ENCODE measurements around the gene MRPL50. TPM values are rescaled to one million over a fixed set of nuclear protein-coding genes. Genes with fewer than 3 reads are reported as not detected.

Gene MRPL50
- total RNA-seq, 2 donors from 2014 or later: 6.6 TPM

DNA sequence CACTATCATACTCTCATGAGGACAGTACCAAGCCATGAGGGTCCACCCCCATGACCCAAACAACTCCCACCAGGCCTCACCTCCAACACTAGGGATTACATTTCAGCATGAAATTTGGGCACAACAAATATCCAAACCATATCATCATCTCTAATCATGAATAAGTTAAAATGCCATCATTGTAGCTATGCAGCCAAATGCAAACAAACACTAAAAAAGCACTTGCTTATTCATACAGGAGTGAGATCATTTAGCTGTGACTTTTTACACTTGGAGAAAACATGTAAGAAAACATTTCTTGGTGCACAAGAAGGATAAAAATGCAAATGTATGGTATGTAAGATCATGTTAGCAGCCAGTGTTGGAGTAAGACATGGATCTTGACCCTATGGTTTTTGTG, 37.8 kb downstream of the MRPL50 start:
- Mint-ChIP-seq H3K36me3 (ENCODE audit: low read depth) (no peaks in the 10 kb centered on the region), H3K27me3 (no peaks in the 10 kb centered on the region), H3K27ac (no peak overlapping the region), H3K4me1 (no peaks in the 10 kb centered on the region), H3K4me3 (no peak overlapping the region)
- ATAC-seq (no peak), DNase-seq (no peak)
- no peaks in the 10 kb centered on the region for H3K9me3 ChIP-seq (ENCODE audit: control insufficient read depth, low read length, poor library complexity, severe bottlenecking)

DNA sequence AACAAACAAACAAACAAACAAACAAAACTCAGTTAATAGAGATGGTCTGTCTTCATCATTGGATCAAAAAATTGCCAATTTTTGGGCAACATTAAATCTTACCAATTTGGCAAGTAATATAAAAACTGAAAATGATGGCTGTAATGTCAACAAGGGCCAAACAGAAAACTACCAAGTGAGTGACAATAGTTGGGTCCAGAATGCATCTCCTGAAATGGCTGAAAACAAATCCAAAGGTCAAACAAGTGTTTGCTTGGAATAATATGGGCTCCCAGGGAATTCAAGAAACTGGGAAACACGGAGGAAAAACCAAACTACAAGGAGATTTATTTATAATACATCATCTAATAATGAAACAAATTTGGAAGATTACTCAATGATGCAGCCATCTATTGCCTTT, 38.7 kb downstream of the MRPL50 start:
- H3K27ac Mint-ChIP-seq: no peak overlapping the region
- H3K4me3 Mint-ChIP-seq: no peak overlapping the region
- H3K27me3 Mint-ChIP-seq: no peaks in the 10 kb centered on the region
- H3K36me3 Mint-ChIP-seq (ENCODE audit: low read depth): no peaks in the 10 kb centered on the region
- ATAC-seq (no peak), DNase-seq (no peak)
- H3K4me1 Mint-ChIP-seq: no peaks in the 10 kb centered on the region
- H3K9me3 ChIP-seq (ENCODE audit: control insufficient read depth, low read length, poor library complexity, severe bottlenecking): no peaks in the 10 kb centered on the region

DNA sequence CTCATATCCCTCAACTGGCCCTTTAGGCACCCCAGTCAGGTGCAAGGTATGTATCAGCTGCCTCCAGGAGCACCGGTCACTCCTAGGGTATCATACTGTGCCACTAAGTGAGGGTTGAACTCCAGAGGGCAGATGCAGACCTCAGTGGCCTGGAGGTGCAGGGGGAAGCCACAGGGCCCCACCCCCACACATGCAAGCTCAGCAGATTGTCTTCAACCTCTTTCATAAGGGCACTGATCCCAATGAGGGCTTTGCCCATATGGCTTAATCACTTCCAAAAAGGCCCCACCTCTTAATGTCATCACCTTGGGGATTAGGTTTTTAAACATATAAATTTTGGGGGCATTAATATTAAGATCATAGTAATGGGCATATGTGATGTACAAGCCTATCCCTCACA, 41.8 kb downstream of the MRPL50 start:
- H3K4me1 Mint-ChIP-seq: no peaks in the 10 kb centered on the region
- H3K9me3 ChIP-seq (ENCODE audit: control insufficient read depth, low read length, poor library complexity, severe bottlenecking): no peaks in the 10 kb centered on the region
- no peaks in the 10 kb centered on the region for H3K36me3 Mint-ChIP-seq (ENCODE audit: low read depth)
- ATAC-seq (no peak), DNase-seq (no peak)
- H3K27ac Mint-ChIP-seq: no peak overlapping the region
- H3K27me3 Mint-ChIP-seq: peaks cover 12% of the 10 kb centered on the region
- H3K4me3 Mint-ChIP-seq: no peak overlapping the region

DNA sequence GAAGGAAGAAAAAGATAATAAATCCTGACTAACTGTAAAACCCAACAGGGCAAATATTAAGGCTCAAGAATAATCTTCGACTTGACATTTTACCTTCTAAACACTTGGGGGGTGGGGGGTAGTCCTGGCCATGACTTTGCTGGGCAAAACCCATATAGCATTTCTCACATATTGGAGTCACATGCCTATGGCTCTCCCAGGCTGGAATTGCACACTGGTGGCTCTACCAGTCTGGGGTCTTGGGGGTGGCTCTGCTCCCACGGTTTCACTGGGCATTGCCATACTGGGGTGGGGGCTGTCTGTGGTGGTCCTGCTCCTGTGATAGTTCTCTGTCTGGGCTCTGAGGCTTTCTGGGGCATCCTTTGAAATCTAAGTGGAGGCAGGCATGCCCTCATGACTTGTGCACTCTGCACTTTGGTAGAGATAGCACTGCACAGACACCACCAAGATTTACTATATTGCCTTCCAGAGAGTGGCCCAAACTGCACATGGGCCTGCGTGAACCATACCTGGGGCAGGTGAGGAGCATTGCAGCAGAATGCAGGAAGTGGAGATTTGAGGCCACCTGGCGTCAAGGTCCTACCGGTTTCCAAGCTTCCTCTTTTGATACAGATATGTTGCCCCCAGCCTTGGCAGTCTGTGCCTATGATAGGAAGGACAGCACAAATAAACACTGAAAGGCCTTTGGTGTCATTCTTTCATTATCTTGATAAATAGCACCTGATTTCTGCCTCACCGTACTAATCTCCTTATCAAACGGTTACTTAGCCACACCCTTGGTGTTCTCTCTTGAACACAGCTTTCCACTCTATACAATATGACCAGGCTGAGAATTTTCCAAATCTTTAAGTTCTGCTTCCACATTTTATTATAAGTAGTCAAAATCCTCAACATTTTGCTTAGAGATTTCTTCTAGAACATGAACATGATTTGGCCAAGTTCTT, 43.4 kb downstream of the MRPL50 start:
- Mint-ChIP-seq H3K27me3 (peaks cover 12% of the 10 kb centered on the region), H3K27ac (no peak overlapping the region), H3K4me1 (no peaks in the 10 kb centered on the region), H3K4me3 (no peak overlapping the region), H3K36me3 (ENCODE audit: low read depth) (no peaks in the 10 kb centered on the region)
- ATAC-seq (no peak), DNase-seq (no peak)
- no peaks in the 10 kb centered on the region for H3K9me3 ChIP-seq (ENCODE audit: control insufficient read depth, low read length, poor library complexity, severe bottlenecking)

DNA sequence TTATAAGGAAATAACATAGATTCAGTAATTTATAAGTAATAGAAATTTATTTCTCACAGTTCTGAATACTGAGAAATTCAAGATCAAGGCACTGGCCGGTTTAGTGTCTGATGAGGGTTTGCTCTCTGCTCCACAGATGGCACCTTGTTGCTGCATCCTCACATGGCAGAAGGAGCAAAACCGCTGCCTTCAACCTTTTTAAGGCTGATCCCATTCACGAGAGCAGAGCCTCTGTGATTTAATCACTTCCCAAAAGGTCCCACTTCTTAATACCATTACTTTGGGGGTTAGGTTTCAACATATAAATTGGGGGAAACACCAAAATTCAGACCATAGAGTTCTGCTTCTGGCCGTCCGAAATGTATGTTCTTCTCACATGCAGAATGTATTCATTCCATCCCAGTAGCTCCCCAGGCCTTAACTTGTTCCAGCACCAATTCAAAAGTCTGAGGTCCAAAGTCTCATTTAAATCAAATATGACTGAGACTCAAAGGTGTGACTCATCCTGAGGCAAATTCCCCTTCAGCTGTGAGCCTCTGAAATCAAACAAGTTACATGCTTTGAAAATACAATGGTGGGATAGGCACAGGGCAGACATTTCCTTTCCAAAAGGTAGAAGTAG, 44.2 kb downstream of the MRPL50 start:
- no peak for ATAC-seq
- H3K4me3 Mint-ChIP-seq: no peak overlapping the region
- no peaks in the 10 kb centered on the region for H3K4me1 Mint-ChIP-seq
- H3K27ac Mint-ChIP-seq: no peak overlapping the region
- H3K27me3 Mint-ChIP-seq: peaks cover 12% of the 10 kb centered on the region
- H3K9me3 ChIP-seq (ENCODE audit: control insufficient read depth, low read length, poor library complexity, severe bottlenecking): no peaks in the 10 kb centered on the region
- no peak for DNase-seq
- H3K36me3 Mint-ChIP-seq (ENCODE audit: low read depth): no peaks in the 10 kb centered on the region

DNA sequence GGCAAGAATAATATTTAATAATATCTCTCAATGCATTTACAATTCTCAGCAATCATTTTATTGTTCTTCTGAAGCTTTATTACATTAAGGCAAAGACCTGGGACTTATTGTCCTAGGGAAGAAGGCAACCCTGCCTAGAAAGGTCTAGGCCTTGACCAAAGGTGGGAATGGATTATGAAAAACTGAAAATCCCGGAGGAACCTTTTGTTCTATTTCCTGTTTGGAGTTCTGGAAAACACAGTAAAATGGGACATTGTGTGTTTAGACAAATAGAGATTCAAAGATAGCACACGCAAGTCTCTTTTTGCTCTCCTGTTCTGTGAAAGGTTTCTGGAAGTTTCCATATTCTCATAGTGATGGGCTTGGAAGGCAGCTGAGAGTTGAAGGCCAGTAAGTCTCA, 44.7 kb downstream of the MRPL50 start:
- no peak for ATAC-seq
- DNase-seq: no peak
- no peaks in the 10 kb centered on the region for H3K4me1 Mint-ChIP-seq
- H3K4me3 Mint-ChIP-seq: no peak overlapping the region
- no peak overlapping the region for H3K27ac Mint-ChIP-seq
- H3K36me3 Mint-ChIP-seq (ENCODE audit: low read depth): no peaks in the 10 kb centered on the region
- peaks cover 12% of the 10 kb centered on the region for H3K27me3 Mint-ChIP-seq
- no peaks in the 10 kb centered on the region for H3K9me3 ChIP-seq (ENCODE audit: control insufficient read depth, low read length, poor library complexity, severe bottlenecking)

DNA sequence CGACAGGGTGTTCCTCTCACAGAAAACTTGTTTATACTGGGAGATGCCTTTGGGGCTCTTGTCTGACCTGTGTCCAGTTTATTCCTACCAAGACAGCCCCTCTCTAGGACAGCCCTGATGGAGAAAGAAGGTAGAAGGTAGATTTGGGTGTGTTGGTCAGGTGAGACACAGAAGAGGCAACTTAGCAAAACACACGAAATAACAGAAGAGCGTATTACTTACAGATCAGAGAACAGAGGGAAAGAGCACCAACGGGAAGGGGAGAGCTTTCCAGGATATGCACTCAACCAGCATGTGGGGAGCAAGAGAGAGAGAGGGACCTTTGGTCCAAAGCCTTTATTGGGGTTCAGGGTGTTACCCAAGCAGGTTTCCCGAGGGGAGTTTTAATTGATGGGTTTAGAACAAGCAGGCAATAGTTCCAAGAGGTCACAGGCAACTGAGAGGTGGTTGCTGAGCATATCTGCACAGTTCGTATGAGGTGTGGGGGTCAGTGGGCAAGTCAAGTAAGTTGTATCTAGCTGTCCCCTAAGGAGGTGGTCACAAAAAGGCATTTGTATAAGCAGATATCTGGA, 45.4 kb downstream of the MRPL50 start:
- H3K4me1 Mint-ChIP-seq: no peaks in the 10 kb centered on the region
- peaks cover 13% of the 10 kb centered on the region for H3K27me3 Mint-ChIP-seq
- no peaks in the 10 kb centered on the region for H3K9me3 ChIP-seq (ENCODE audit: control insufficient read depth, low read length, poor library complexity, severe bottlenecking)
- H3K27ac Mint-ChIP-seq: no peak overlapping the region
- no peak for DNase-seq
- no peak overlapping the region for H3K4me3 Mint-ChIP-seq
- ATAC-seq: no peak
- H3K36me3 Mint-ChIP-seq (ENCODE audit: low read depth): no peaks in the 10 kb centered on the region

DNA sequence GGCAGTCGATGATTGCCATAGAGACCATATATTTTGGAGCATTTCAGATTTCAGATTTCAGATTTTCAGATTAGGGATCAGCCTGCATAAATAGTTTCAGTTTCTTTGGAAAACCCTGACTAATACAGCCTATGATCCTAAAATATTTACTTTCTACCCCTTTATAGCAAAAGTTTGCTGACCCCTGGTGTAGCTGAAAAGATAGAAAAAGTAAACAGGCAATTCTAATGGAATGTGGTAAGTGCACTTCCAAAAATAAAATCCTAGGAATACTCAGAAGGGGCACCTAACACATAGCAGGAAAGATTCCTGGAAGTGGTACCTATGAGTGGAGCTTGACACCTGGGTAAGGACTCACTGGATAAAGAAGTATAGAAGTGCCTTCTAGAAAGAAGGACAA, 48.1 kb downstream of the MRPL50 start:
- Mint-ChIP-seq H3K4me3 (no peak overlapping the region), H3K4me1 (no peaks in the 10 kb centered on the region), H3K36me3 (ENCODE audit: low read depth) (no peaks in the 10 kb centered on the region), H3K27ac (no peak overlapping the region), H3K27me3 (peaks cover 30% of the 10 kb centered on the region)
- no peak for ATAC-seq
- no peaks in the 10 kb centered on the region for H3K9me3 ChIP-seq (ENCODE audit: control insufficient read depth, low read length, poor library complexity, severe bottlenecking)
- no peak for DNase-seq

DNA sequence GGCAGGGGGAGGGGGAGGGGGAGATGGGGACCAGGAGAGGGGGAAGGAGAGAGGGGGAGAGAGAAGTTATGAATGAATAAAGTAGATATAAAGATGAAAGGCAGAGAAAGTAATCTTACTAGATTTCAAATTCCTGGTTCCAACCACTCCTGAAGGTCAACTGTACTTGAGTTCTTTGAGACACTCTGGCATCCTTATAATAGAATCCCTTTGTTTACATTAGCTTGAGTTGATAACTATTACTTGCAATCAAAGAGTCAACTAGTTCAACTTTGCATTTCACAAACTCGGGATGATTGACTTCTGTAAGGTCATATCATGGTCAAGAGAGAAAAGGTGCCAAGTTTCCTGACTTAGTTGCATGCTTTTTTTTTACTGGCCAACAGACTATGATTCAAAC, 55.8 kb downstream of the MRPL50 start:
- Mint-ChIP-seq H3K4me1 (no peaks in the 10 kb centered on the region), H3K36me3 (ENCODE audit: low read depth) (peaks cover 2% of the 10 kb centered on the region), H3K4me3 (no peak overlapping the region), H3K27me3 (peaks cover 31% of the 10 kb centered on the region), H3K27ac (no peak overlapping the region)
- H3K9me3 ChIP-seq (ENCODE audit: control insufficient read depth, low read length, poor library complexity, severe bottlenecking): no peaks in the 10 kb centered on the region
- no peak for DNase-seq
- ATAC-seq: no peak

DNA sequence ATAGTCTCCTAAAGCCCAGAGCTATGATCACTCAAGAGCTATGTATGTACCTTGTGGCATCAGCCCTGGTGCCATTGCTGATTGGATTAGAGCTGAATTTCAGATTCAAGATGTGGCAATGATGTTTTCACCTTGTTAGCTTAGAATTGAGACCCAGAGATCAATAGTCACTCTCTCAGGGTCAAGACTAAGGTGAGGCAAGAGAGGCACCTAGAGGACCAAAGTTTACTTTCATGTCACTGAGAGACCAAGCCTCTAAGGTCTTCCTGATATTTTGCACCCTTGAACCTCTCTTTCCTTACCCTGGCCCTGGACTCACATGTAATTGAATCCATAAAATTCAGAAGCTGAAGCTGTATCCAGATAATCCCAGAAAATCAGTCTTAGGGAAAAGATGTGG, 56.5 kb downstream of the MRPL50 start:
- no peaks in the 10 kb centered on the region for H3K4me1 Mint-ChIP-seq
- ATAC-seq: no peak
- peaks cover 30% of the 10 kb centered on the region for H3K27me3 Mint-ChIP-seq
- no peaks in the 10 kb centered on the region for H3K9me3 ChIP-seq (ENCODE audit: control insufficient read depth, low read length, poor library complexity, severe bottlenecking)
- no peak overlapping the region for H3K27ac Mint-ChIP-seq
- H3K4me3 Mint-ChIP-seq: no peak overlapping the region
- H3K36me3 Mint-ChIP-seq (ENCODE audit: low read depth): peaks cover 2% of the 10 kb centered on the region
- DNase-seq: no peak

Other genes starting within 250 kb of the MRPL50 start
- gene BAAT, start 13.6 kb downstream of the MRPL50 start, total RNA-seq: not detected
- gene ZNF189, start 233 bp upstream of the MRPL50 start, total RNA-seq: 1 to 10 TPM; 6.3 to 8.3 TPM
- not detected for gene ALDOB, start 37.2 kb upstream of the MRPL50 start, total RNA-seq
- gene RNF20, start 135.2 kb upstream of the MRPL50 start, total RNA-seq: 10 to 100 TPM; 29.8 to 34.9 TPM
- not detected for gene PPP3R2, start 196.4 kb upstream of the MRPL50 start, total RNA-seq

Data from T-helper 17 cell (primary cell).